Activated CD4-positive, CD25-positive, alpha-beta regulatory T cell (primary cell): ENCODE data around the gene MARCHF9.
"Not testable (repeated sequence)": the region's sequence is repeated elsewhere in the genome, so short reads cannot be mapped to it uniquely, and the experiment has no call there.

ENCODE experiments used
- DNase-seq, 4 experiments: peaks; one replicate each; lab custom pipeline; 2025; lab: John Stamatoyannopoulos, UW

Gene MARCHF9

DNA sequence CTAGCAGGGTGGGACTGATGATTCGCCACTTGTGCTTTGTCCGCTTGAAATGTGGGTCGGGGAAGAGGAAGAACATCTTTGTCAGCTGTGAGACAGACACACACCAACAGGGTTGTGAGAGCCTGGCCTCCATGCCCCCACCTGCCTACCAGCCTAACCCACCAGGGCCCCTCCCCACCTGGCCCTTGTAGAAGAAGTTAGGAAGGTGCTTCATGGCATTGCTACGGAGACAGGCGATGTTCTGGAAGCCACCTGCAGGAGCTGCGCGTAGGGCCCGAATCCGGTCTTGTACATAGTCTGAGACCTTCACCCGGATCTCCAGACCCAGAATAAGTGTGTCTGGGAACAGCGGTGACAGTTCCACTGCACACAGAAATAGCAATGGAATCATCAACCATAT, 14.7 kb downstream of the MARCHF9 start:
- DNase-seq = no peak

DNA sequence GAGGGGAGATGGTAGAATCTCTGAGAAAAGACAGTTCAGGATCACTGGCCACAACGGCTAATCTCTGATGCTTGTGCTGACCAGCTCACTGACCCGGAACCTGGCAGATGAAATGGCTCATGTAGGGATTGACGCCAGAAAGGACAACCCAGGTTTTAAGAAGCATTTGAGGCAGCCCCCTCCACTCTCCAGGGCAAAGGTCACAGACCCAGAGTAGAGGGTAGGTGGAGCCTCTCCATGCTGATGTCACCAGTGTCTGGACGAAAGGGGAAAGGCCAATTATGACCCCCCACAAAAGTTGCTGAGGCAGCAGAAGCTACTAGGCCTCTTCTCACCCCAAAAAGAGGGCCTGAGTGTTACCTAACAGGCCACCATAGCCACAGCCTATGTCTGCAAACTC, 15.8 kb downstream of the MARCHF9 start:
- DNase-seq = no peak

DNA sequence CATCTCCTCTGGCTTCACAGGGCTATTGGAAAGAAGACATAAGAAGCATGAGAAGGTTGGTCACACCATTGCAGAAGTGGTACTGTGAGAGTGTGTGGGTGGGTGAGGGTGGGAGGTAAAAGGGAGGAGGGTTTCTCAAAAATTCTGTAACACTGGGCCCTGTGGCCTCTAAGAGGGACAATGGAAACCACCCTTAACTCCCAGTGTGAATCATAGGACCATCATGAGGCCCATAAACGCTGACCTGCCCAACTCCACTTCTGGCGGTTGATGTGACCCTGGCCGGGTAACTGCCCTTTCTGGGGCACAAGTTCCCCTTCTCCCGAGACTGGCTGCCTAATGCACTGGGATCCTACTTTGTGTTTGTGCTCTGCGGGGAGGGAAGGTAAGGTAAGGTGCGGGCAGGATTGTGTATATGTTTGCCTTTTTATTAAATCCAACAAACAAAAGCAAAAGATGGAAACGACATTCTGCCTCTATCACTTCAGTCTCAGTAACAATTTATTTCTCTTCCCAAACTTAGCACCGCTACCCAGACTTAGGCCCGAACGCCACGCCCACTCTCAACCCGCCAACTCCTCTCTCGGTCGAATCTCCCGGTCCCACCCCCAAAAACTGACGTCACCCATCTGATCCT, 16.5 kb downstream of the MARCHF9 start:
- peak in 3 of 4 experiments; percentile 40 to 80 (median 79) for DNase-seq

DNA sequence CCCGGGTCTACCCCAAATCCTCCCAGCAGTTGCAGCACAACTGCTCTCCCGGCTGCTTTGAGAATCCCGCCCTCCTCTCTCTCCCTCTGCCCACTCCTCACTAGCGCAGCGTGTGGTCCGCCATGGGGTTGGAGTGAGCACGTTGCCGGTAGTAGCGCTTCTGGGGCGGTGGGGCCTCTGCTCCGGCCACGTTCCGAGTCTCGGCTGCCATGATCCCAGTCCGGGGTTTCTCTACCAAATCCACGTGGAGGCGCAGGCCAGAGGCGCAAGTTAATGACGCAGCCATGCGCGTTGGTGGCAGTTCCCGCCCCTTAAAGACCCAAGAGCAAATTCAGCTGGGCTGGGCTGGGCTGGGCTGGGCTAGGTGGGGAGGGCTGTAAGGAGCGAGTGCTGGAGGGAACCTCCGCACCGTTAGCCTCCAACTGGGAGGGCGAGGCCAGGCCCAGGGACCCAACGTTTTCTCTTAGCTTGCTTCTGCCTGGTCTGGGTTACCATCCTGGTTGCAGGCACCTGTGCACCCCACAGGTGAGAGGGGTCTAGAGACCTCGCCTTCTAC, 17.0 kb downstream of the MARCHF9 start, which contains the start of gene METTL1:
METTL1 (minus strand) TSS at position 233 of the 556 bp plus-strand sequence; CDS start at position 211, 22 bp downstream.
- peak; percentile 70 to 83 (median 78) for DNase-seq

DNA sequence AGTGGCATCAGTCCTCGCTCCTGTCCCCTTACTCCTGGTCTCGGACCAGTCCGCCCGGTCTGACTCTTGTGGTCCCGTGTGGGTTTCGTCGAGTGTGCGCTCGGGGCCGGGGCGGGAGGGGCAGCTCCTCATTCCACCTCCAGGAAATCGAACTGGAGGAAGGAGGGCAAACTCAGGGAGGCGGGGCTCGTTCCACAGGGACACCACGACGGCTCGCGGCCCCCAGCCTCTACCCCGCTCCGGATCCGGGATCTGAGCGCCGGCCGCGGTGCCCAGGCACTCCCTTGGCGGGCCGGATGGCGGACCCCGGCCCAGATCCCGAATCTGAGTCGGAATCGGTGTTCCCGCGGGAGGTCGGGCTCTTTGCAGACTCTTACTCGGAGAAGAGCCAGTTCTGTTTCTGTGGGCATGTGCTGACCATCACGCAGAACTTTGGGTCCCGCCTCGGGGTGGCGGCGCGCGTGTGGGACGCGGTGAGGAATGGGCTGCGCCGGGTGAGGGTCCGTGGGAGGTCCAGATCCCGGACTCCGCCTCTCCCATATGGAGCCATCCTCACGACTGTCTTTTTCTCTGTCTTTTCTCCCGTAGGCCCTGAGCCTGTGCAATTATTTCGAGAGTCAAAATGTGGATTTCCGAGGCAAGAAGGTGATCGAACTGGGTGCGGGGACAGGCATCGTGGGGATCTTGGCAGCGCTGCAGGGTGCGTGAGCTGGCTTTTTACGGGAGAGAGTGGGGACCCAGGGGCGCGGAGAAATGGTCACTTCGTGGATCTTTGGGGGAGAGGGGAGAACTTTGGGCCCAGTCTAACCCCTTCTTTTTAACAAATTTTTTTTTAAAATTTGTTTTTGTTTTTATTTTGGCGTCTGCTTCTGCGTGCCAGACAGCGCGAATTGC, 17.8 kb downstream of the MARCHF9 start, which contains the start of gene EEF1AKMT3:
EEF1AKMT3 (plus strand) TSS at position 186 of the 894 bp plus-strand sequence; CDS start at position 297, 111 bp downstream.
- DNase-seq = no peak

DNA sequence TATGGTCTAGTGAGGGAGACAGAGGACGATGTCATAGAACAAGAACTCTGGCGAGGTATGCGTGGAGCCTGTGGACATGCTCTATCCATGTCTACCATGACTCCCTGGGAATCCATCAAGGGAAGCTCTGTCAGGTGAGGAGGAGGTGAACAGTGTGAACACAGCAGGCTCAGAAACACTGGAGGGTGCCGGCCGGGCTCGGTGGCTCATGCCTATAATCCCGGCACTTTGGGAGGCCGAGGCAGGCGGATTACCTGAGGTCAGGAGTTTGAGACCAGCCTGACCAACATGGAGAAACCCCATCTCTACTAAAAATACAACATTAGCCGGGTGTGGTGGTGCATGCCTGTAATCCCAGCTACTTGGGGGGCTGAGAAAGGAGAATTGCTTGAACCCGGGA, 19.7 kb downstream of the MARCHF9 start:
- not testable (repeated sequence) for DNase-seq

DNA sequence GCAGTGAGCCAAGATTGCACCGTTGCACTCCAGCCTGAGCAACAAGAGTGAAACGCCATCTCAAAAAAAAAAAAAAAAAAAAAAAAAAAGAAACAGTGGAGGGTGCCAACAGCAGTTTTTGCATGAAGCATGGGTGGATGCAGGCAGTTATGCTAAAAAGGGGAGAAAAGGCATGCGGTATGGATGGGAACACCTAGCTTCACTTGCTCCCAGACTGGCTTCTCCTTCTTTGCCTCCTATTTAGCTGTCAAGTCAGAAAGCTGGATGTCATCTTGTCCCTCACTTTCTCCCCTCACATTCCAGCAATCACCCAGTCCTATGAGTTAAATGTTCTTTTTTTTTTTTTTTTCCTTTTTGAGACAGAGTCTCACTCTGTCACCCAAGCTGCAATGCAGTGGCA, 20.1 kb downstream of the MARCHF9 start:
- DNase-seq = no peak

DNA sequence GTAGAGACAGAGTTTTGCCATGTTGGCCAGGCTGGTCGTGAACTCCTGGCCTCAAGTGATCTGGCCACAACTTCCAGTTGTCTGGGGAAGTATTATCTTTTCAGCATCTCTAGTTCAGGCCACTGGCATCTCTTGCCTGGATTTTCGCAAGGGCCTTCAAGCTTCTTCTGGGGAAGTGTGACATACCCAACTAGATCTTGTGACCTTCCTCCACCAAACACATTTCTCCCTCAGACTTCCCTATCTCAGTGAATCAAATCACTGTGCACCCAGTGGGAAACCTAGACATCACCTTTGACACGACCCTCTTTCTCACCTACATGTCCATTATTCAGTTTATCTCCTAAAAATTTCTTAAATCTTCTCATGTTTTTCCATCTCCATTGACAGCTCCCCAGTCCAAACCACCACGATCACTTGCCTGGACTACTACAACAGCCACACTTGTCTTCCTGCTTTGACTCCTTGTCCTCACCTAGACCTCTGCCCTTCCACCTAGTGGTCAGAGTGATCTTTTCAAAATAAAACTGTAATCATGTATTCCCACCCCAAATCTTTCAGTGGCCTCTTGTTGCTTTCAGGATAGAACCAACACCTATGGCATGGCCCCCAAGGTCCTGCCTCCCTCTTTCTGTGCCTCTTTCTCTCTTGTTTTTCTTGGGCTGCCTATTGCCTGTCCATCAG, 20.8 kb downstream of the MARCHF9 start:
- DNase-seq = no peak

DNA sequence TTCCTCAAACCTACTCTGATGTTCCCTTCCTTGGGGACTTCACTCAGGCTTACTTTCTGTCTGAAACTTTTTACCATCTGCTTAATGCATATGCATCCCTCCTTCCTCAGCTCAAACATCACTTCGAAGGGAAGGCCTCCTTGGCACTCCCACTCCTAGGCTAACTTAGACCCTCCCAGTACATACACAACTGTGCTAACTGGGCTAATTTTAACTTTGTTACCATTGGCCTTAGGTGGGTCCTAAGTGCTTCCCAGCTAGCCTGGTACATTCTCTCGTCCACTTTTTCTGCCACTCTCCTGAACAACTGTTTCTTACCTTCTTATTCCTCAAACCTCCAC, 21.3 kb downstream of the MARCHF9 start:
- DNase-seq = no peak

DNA sequence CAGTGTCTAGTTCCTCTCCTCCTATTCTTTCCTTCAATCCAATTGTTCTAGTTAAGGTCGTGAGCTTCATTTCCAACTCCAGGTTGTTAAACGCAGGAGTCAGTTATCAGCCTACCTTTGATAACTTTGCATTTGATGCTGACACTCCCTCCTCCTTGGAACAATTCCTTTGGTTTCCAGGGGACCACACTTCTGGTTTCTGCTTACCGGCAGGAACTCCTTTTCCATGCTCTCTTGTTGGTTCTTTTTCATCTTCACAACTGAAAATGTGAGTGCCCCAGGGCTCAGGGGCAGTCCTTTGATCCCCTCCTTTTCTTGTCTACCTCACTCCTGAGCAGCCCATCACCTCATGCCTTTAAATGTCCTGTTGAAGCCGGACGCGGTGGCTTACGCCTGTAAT, 22.5 kb downstream of the MARCHF9 start:
- DNase-seq = no peak

DNA sequence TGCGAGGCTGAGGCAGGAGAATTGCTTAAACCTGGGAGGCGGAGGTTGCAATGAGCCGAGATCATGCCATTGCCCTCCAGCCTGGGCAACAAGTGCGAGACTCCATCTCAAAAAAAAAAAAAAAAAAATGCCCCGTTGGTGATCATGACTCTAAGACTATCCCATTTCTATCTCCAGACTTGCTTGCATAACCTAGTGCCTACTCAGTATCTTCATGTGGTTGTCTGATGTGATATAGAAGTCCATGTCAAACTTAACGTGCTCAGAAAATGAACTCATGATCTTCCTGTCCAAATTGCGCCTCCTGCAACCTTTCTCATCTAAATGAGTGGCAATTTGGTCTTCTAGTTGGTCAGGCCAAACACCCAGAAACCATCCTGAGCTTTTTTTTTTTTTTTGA, 23.0 kb downstream of the MARCHF9 start:
- no peak for DNase-seq

DNA sequence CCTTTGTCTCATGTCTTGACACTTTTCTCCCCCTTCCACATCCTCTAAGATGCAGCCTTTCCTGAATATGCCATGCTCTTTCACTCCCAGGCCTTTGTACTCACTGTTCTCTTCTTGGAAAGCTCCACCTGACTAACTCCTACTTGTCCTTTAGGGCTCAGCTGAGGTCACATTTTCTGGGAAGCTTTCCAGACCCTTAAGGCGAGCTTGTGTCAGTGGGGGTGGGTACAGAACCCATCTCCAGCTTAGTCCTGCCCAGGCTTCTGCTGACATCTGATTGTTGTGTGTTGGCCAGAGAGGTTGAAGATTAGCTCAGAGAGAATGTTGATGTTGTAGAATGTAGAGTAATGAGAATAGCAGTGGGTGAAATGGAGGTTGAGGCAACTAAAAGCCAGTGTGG, 24.8 kb downstream of the MARCHF9 start:
- no peak for DNase-seq

DNA sequence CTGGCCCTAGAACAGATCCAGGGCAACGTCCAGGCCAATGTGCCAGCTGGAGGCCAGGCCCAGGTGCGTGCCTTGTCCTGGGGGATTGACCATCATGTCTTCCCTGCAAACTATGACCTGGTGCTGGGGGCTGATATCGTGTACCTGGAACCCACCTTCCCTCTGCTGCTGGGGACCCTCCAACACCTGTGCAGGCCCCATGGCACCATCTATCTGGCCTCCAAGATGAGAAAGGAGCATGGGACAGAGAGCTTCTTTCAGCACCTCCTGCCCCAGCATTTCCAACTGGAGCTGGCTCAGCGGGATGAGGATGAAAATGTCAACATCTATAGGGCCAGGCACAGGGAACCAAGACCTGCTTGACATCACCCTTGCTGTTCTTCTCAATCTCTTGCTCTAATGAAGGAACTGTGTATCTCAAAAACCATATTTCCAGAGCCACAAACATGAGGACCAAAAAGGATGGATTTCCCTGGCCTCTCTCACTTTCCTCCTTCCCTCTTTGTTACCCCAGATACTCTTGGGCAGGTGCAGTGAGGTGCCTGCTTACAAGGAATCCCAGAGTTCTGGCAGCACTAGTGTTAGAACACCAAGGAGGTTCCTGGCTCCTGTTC, 25.5 kb downstream of the MARCHF9 start:
- no peak for DNase-seq

DNA sequence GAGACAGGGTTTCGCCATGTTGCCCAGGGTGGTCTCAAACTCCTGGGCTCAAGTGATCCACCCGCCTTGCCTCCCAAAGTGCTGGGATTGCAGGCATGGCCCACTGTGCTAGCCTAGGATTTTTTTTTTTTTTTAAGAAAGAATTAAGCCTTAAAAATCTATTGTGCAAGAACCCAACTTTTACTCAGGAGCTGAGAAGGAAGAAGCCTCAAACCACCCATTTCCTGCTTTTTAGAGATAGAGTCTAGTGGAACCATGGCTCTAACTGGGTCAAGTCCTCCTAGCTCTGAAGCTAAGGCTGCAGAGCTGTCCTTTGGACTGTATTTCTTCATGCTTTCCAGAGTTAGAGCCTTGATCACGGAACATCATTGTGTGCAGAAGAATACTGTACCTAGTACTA, 26.3 kb downstream of the MARCHF9 start:
- DNase-seq = no peak

DNA sequence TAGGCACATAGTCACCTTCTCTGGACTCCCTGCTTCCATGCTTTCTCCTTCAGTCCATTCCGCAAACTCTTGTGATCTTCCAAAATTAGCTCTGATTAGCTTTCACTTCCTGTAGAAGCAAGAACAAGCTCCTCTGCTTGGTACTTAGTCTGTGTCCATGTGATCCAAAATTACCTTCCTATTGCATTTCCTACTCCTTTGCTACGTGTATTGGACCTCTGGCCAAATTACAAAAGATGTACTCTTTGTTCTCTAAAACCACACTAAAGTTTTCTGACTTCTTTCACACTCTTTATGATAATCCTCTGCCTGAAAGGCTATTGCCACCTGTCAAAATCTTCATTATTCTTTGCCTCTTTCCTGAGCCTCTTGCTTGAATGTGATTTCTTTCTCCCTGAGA, 26.9 kb downstream of the MARCHF9 start:
- no peak for DNase-seq

DNA sequence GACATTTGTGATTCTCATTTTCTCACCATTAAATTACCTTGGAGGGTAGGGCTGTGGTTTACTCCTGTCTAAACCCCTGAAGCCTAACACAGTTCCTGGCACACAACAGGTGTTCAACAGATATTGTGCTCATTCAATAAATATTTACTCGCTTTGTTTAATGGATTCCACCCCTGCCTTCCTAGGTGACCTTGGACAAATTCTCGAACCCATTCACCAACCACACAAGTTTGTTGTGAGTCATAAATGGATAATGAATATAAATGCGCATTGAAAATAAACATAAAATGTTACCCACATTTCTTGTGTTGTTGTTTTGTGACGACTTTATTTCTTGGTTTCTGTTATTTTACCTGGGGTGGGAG, 27.3 kb downstream of the MARCHF9 start:
- DNase-seq = no peak

DNA sequence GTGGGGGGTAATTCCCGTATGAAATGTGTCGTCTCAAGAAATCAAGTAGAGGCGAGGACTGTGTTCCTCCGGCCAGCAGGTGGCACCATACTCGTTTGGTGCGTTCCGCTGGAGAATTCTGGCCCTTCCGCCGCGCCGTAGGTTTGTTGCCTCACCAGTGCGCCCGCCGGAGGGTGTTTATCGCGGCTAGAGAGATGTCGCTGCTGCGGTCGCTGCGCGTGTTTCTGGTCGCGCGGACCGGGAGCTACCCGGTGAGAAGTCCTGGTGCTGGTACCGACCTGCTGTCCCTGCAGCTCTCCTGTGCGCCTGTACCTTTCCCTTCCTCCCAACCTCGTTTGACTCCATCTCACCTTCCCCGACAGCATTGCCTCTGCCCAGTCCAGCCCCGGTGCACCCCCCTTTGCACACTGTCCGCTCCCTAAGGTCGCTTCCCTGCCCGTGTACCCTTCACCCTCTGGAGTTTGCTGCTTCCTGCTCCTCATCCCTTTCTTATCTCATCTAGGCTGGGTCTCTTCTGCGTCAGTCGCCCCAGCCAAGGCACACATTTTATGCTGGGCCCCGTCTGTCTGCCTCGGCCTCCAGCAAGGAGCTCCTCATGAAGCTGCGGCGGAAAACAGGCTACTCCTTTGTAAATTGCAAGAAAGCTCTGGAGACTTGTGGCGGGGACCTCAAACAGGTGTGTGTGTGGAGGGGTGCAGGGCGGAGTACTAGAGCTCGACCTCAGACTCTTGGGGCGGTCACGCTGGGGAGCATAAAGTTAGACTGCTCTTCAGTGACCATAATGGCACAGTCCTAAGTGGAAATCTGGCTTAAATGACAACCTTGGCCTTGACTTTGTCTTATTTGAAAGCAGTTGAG, 27.9 kb downstream of the MARCHF9 start, which contains the start of gene TSFM:
TSFM (plus strand) TSS at position 180 of the 858 bp plus-strand sequence; CDS start at position 195, 15 bp downstream.
- DNase-seq = peak; percentile 90 to 98 (median 94)

DNA sequence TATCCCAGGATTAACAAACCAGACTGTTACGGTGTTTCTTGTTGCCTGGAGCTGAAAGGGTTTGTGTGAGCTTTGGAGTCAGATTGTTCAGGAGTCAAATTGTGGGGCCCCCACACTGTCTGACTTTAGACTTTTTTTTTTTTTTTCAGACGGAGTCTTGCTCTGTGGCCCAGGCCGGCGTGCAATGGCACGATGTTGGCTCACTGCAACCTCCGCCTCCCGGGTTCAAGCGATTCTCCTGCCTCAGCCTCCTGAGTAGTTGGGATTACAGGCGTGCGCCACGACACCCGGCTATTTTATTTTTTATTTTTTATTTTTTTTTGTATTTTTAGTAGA, 28.5 kb downstream of the MARCHF9 start:
- DNase-seq = no peak

DNA sequence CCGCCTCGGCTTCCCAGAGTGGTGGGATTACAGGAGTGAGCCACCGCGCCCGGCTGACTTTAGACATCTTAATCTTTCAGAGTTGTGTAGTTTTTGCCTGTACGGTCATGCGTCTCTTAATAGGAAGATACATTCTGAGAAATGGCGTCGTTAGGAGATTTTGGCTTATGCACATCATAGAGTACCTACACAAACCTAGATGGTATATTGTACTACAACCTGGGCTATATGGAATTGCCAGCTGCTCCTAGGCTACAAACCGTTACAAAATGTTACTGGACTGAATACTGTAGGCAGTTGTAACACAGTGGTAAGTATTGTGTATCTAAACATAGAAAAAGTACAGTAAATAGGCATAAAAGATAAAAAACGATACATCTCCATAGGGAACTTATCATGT, 29.0 kb downstream of the MARCHF9 start:
- no peak for DNase-seq

DNA sequence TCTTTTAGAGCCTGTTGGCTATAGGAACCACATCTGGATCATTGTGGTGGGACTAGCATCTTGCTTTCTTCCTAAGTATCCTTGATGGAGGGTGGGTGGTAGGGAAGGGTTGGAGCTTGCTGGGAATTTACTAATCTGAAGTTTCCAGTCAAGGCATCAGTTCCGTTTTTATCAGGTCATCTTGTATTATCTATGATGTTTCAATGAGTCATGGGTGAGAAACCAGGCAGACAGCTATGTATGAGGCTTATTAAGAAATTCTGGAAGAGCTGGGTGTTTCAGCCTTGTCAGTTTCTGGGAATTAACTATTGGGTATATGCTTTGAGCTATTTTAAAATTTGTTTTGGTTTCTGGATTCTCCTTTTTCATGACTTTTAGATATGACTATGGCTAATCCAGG, 39.0 kb downstream of the MARCHF9 start:
- no peak for DNase-seq

DNA sequence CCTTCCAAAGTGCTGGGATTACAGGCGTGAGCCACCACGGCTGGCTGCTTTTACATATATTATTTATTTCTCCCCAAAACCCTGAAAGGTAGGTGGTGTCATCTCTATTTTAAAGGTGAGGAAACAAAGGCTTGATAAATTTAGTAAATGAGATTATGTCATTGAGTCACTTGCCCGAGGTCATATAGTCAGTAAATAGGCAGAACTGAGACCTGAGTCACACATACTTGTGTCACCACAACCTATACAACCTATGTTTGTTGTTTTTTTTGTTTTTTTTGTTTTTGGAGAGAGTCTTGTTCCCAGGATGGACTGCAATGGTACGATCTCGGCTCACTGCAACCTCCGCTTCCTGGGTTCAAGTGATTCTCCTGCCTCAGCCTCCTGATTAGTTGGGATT, 40.5 kb downstream of the MARCHF9 start:
- no peak for DNase-seq
